Measurements from ENCODE around the gene RMDN2.

DNA sequence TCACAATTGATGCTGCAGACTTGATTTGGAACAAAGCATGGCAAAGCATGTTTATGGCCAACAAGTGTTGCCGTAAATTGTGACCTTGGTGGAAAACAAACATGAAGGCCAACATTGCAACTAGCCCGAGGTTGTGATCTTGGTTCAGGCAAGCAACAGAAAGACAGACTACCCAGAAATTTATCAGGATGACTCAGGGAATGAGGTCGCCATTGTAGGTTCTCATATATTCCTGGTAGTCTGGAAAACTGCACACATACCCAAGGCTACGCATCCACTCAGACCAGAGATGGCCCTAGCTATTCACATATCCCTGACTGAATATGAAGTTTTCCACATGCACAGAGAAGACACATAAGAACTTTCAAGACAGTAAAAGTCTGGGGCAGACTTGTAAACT, 120.7 kb downstream of the RMDN2 start:
- TF ChIP-seq, protein P1, sequence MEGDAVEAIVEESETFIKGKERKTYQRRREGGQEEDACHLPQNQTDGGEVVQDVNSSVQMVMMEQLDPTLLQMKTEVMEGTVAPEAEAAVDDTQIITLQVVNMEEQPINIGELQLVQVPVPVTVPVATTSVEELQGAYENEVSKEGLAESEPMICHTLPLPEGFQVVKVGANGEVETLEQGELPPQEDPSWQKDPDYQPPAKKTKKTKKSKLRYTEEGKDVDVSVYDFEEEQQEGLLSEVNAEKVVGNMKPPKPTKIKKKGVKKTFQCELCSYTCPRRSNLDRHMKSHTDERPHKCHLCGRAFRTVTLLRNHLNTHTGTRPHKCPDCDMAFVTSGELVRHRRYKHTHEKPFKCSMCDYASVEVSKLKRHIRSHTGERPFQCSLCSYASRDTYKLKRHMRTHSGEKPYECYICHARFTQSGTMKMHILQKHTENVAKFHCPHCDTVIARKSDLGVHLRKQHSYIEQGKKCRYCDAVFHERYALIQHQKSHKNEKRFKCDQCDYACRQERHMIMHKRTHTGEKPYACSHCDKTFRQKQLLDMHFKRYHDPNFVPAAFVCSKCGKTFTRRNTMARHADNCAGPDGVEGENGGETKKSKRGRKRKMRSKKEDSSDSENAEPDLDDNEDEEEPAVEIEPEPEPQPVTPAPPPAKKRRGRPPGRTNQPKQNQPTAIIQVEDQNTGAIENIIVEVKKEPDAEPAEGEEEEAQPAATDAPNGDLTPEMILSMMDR (IDR thresholded peaks at IDR 0.05) = no peak
- no peak for TF ChIP-seq POLR2A (IDR thresholded peaks at IDR 0.05)

Measured in body of pancreas (tissue), 4 donors.